Stomach (tissue), 4 donors: ENCODE data around the gene KRT72.

Source experiments
- CTCF ChIP-seq, 7 experiments: fragments of 450-650 bp in 4 of 7; fragments of 200-600 bp in 3 of 7; sonication (generic) in 3 of 7; IDR thresholded peaks; one replicate each; pipeline ENCODE4 v1.5.1; 2016 to 2019; ENCODE audit warnings: antibody characterized with exemption in 7 of 7, control low read depth in 2 of 7, mild to moderate bottlenecking in 1 of 7
- EP300 ChIP-seq: sonication (generic); formaldehyde crosslinking; IDR thresholded peaks from one replicate; pipeline ENCODE4 v1.6.1; 2017; ENCODE audit warnings: antibody characterized with exemption
- POLR2A ChIP-seq, 4 donors: fragments of 450-650 bp; IDR thresholded peaks; one replicate each; pipeline ENCODE4 v1.6.1; 2016; ENCODE audit warnings: antibody characterized with exemption in 4 of 4, control low read depth in 2 of 4, mild to moderate bottlenecking in 1 of 4, moderate library complexity in 1 of 4
- POLR2AphosphoS5 ChIP-seq, 3 donors: sonication (generic); formaldehyde crosslinking; IDR thresholded peaks; one replicate each; pipeline ENCODE4 v1.6.1; 2016; ENCODE audit warnings: antibody characterized with exemption in 3 of 3

- TF ChIP-seq CTCF (IDR thresholded peaks at IDR 0.05) (no peak), POLR2A (IDR thresholded peaks at IDR 0.05) (no peak), POLR2AphosphoS5 (IDR thresholded peaks at IDR 0.05) (no peak), EP300 (no peak)
These were observed 17.0 kb downstream of the KRT72 start for GRCh38 chr12:52584156-52584682.
